HepG2 (cell line): ENCODE results near the gene AIP. TPM values are rescaled to one million over a fixed set of nuclear protein-coding genes. Genes with fewer than 3 reads are reported as not detected.

Source experiments
- BRCA1 ChIP-seq: sonication (generic); formaldehyde crosslinking; IDR thresholded peaks from 2 replicates; pipeline ENCODE4 v1.4.0; 2020; ENCODE audit warnings: missing genetic modification reagents
- CCDC6 ChIP-seq: sonication (generic); formaldehyde crosslinking; IDR thresholded peaks from 2 replicates; pipeline ENCODE4 v1.8.1; 2022; ENCODE audit warnings: mild to moderate bottlenecking, missing genetic modification reagents, moderate library complexity
- HOXD1 ChIP-seq: sonication (generic); formaldehyde crosslinking; IDR thresholded peaks from 2 replicates; pipeline ENCODE4 v1.5.0; 2020; ENCODE audit warnings: missing genetic modification reagents
- KDM3A ChIP-seq: IDR thresholded peaks from 2 replicates; pipeline ENCODE4 v1.6.1; 2018; ENCODE audit warnings: low read depth, missing compliant biosample characterization
- KDM4B ChIP-seq: sonication (generic); formaldehyde crosslinking; IDR thresholded peaks from 2 replicates; pipeline ENCODE4 v1.4.0; 2020; ENCODE audit warnings: missing genetic modification reagents
- KMT2A ChIP-seq: sonication (generic); formaldehyde crosslinking; IDR thresholded peaks from 2 replicates; pipeline ENCODE4 v1.4.0; 2020; ENCODE audit warnings: missing genetic modification reagents
- MYNN ChIP-seq: sonication (generic); formaldehyde crosslinking; IDR thresholded peaks from 2 replicates; pipeline ENCODE4 v1.4.0; 2020; ENCODE audit warnings: mild to moderate bottlenecking, low read depth, missing genetic modification reagents
- NFE2 ChIP-seq: sonication (generic); formaldehyde crosslinking; IDR thresholded peaks from 2 replicates; pipeline ENCODE4 v1.4.0; 2020; ENCODE audit warnings: missing genetic modification reagents
- NR2F2 ChIP-seq: IDR thresholded peaks from 2 replicates; pipeline ENCODE4 v1.6.1; 2012; ENCODE audit warnings: low read depth, inconsistent platforms, borderline replicate concordance
- PLSCR1 ChIP-seq: sonication (generic); formaldehyde crosslinking; IDR thresholded peaks from 2 replicates; pipeline ENCODE4 v1.5.0; 2020; ENCODE audit warnings: missing genetic modification reagents, mild to moderate bottlenecking, borderline replicate concordance
- RBAK ChIP-seq: sonication (generic); formaldehyde crosslinking; IDR thresholded peaks from 2 replicates; pipeline ENCODE4 v1.5.1; 2020; ENCODE audit warnings: mild to moderate bottlenecking, missing genetic modification reagents
- RERE ChIP-seq: IDR thresholded peaks from 2 replicates; pipeline ENCODE4 v1.6.1; 2016; ENCODE audit warnings: low read depth, missing genetic modification reagents, missing compliant biosample characterization
- SALL1 ChIP-seq: sonication (generic); formaldehyde crosslinking; IDR thresholded peaks from 2 replicates; pipeline ENCODE4 v1.8.0; 2022; ENCODE audit warnings: mild to moderate bottlenecking, missing genetic modification reagents
- SP2 ChIP-seq: sonication (generic); formaldehyde crosslinking; IDR thresholded peaks from 2 replicates; pipeline ENCODE4 v1.5.1; 2020; ENCODE audit warnings: mild to moderate bottlenecking, missing genetic modification reagents
- SP4 ChIP-seq: sonication (generic); formaldehyde crosslinking; IDR thresholded peaks from 2 replicates; pipeline ENCODE4 v1.8.1; 2023; ENCODE audit warnings: mild to moderate bottlenecking, missing genetic modification reagents
- ZNF558 ChIP-seq: sonication (generic); formaldehyde crosslinking; IDR thresholded peaks from 2 replicates; pipeline ENCODE4 v1.9.0; 2022; ENCODE audit warnings: mild to moderate bottlenecking, missing genetic modification reagents, borderline replicate concordance
- ZNF563 ChIP-seq: sonication (generic); formaldehyde crosslinking; IDR thresholded peaks from 2 replicates; pipeline ENCODE4 v1.8.0; 2022; ENCODE audit warnings: mild to moderate bottlenecking, moderate library complexity, missing genetic modification reagents
- ZNF577 ChIP-seq: sonication (generic); formaldehyde crosslinking; IDR thresholded peaks from 2 replicates; pipeline ENCODE4 v1.4.0; 2020; ENCODE audit warnings: mild to moderate bottlenecking, low read depth, missing genetic modification reagents, borderline replicate concordance
- ZNF761 ChIP-seq: sonication (generic); formaldehyde crosslinking; conservative IDR thresholded peaks from 2 replicates; pipeline ENCODE4 v1.4.0; 2020; ENCODE audit warnings: mild to moderate bottlenecking, missing genetic modification reagents
- ZNF792 ChIP-seq: IDR thresholded peaks from 2 replicates; pipeline ENCODE4 v1.6.1; 2016
- polyA plus RNA-seq, 8 experiments: library from polyadenylated mRNA; depleted of rRNA in 3 of 8; stranded (reverse) in 7 of 8; unstranded in 1 of 8; fragments of >200 nt; fragmentation: Illumina TruSeq in 4 of 8; extraction: Trizol in 4 of 8; gene quantifications; 2 replicates each; pipeline versions ENCODE4 v1.2.1 to v1.2.3, GENCODE V29; 2011 to 2016; ENCODE audit warnings: low read depth in 4 of 8, missing spikeins in 1 of 8, mixed read lengths in 1 of 8; ENCODE audit not compliant: insufficient read depth in 1 of 8
- total RNA-seq, 5 experiments: library from RNA; depleted of rRNA; stranded (reverse); fragments of >200 nt; fragmentation: Illumina TruSeq; extraction: Trizol; gene quantifications; 2 replicates each; pipeline ENCODE4 v1.2.3, GENCODE V29; 2016; ENCODE audit warnings: low read depth in 1 of 5
- TF ChIP-seq, protein P1 (sequence below): sonication (generic); formaldehyde crosslinking; IDR thresholded peaks from 2 replicates; pipeline ENCODE4 v1.4.0; 2020; ENCODE audit warnings: mild to moderate bottlenecking, missing genetic modification reagents
- TF ChIP-seq, protein P2 (sequence below): sonication (generic); formaldehyde crosslinking; IDR thresholded peaks from 2 replicates; pipeline ENCODE4 v1.4.0; 2020; ENCODE audit warnings: mild to moderate bottlenecking, missing genetic modification reagents

Gene AIP
- total and polyA plus RNA-seq, 2 of the 13 experiments (the other 11 are each of a cell fraction or from before 2014, with no cell fraction given) = 51.8 to 110 TPM

DNA sequence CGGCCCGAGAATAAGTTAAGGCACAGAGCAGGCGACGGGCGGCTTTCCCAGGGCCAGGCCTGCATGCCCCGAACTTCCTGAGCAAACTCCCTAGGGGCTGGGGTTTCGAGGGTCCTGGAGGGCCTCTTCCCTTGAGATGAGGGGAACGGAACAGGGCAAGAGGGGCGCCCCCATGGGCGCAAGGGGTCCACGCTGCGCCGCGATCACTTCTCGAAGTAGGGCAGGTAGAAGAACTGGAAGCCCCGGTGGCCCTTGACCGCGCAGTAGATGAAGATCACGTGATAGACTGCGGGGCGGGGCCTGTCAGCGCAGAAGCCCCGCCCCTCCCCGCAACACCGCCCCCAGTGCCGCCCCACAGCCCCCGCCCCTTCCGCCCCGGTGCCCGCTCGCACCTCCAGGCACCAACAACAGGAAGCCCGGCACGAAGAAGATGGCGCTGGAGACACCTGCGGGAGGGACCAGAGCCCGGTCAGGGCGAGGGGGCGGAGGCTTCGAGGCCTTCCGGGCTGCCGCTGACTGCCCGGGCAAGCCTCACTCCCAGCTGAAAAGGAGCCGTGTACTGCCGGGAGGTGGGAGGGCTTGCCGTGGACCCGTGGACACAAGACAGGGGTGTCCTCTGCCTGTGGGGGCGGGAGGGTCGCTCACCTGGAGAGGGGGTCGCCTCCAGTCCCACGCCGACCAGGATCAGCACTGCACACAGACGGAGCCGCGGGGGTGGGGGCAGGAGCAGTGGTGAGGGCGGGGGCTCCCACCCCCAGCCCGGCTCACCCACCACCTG is 18.2 kb upstream of the AIP start (continued):
- 0 out of 2 replicates have a peak, but pooled peaks have one; percentile 21 for TF ChIP-seq CCDC6 (CRISPR knock-in tag)
- no peak for TF ChIP-seq ZNF792 (CRISPR knock-in tag)
- TF ChIP-seq KMT2A (CRISPR knock-in tag) = peak; percentile 57; the same call in 1 of the 2 replicates
- TF ChIP-seq SALL1 (CRISPR knock-in tag) = peak; percentile 48; the same call in 1 of the 2 replicates
- TF ChIP-seq HOXD1 (CRISPR knock-in tag) = no peak
- TF ChIP-seq SP2 (CRISPR knock-in tag) = peak; percentile 44; the same call in 1 of the 2 replicates
- 0 out of 2 replicates have a peak, but pooled peaks have one; percentile 12 for TF ChIP-seq SP4 (CRISPR knock-in tag)
- no peak for TF ChIP-seq PLSCR1
- TF ChIP-seq KDM3A (CRISPR knock-in tag) = no peak
- no peak for TF ChIP-seq RERE (CRISPR knock-in tag)
- TF ChIP-seq RBAK = no peak
- TF ChIP-seq, protein P1, sequence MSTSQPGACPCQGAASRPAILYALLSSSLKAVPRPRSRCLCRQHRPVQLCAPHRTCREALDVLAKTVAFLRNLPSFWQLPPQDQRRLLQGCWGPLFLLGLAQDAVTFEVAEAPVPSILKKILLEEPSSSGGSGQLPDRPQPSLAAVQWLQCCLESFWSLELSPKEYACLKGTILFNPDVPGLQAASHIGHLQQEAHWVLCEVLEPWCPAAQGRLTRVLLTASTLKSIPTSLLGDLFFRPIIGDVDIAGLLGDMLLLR (CRISPR knock-in tag) = no peak; the same call in 1 of the 2 replicates
- TF ChIP-seq ZNF577 (CRISPR knock-in tag) = no peak
- no peak for TF ChIP-seq NFE2 (CRISPR knock-in tag)
- TF ChIP-seq ZNF558 = no peak
- TF ChIP-seq ZNF761 (CRISPR knock-in tag) = no peak
- TF ChIP-seq MYNN = no peak
- TF ChIP-seq BRCA1 (CRISPR knock-in tag) = no peak
- TF ChIP-seq KDM4B (CRISPR knock-in tag) = no peak
- TF ChIP-seq NR2F2 = peak; percentile 33; the same call in 1 of the 2 replicates
- TF ChIP-seq, protein P2, sequence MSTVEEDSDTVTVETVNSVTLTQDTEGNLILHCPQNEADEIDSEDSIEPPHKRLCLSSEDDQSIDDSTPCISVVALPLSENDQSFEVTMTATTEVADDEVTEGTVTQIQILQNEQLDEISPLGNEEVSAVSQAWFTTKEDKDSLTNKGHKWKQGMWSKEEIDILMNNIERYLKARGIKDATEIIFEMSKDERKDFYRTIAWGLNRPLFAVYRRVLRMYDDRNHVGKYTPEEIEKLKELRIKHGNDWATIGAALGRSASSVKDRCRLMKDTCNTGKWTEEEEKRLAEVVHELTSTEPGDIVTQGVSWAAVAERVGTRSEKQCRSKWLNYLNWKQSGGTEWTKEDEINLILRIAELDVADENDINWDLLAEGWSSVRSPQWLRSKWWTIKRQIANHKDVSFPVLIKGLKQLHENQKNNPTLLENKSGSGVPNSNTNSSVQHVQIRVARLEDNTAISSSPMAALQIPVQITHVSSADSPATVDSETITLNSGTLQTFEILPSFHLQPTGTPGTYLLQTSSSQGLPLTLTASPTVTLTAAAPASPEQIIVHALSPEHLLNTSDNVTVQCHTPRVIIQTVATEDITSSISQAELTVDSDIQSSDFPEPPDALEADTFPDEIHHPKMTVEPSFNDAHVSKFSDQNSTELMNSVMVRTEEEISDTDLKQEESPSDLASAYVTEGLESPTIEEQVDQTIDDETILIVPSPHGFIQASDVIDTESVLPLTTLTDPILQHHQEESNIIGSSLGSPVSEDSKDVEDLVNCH (CRISPR knock-in tag) = no peak
- peak; percentile 47 for TF ChIP-seq ZNF563 (CRISPR knock-in tag)
